HepG2 (cell line): ENCODE data around the gene NLRC5. TPM values are rescaled to one million over a fixed set of nuclear protein-coding genes. Genes with fewer than 3 reads are reported as not detected.
A peak's percentile ranks its signal among the peaks of the same experiment; 100 is the strongest.

Experiments used
- ATM ChIP-seq: fragments of 450-650 bp; IDR thresholded peaks from 2 replicates; pipeline ENCODE4 v1.7.1; 2017; ENCODE audit warnings: mild to moderate bottlenecking, borderline replicate concordance
- DNMT1 ChIP-seq: sonication (generic); formaldehyde crosslinking; IDR thresholded peaks from 2 replicates; pipeline ENCODE4 v1.5.1; 2020; ENCODE audit warnings: mild to moderate bottlenecking, missing genetic modification reagents
- GLI4 ChIP-seq: sonication (generic); formaldehyde crosslinking; IDR thresholded peaks from 2 replicates; pipeline ENCODE4 v1.5.1; 2020; ENCODE audit warnings: missing genetic modification reagents, mild to moderate bottlenecking, moderate library complexity, borderline replicate concordance
- HNRNPH1 ChIP-seq: fragments of 200-400 bp; formaldehyde crosslinking; optimal IDR thresholded peaks from 2 replicates; pipeline ENCODE3; 2017; ENCODE audit warnings: mild to moderate bottlenecking, low read depth, low read length
- MEIS2 ChIP-seq: sonication (generic); formaldehyde crosslinking; IDR thresholded peaks from 2 replicates; pipeline ENCODE4 v1.9.0; 2021; ENCODE audit warnings: mild to moderate bottlenecking, missing genetic modification reagents
- MTA3 ChIP-seq: sonication (generic); formaldehyde crosslinking; IDR thresholded peaks from 2 replicates; pipeline ENCODE4 v1.4.0; 2020; ENCODE audit warnings: missing genetic modification reagents
- NFATC3 ChIP-seq: sonication (generic); formaldehyde crosslinking; IDR thresholded peaks from 2 replicates; pipeline ENCODE4 v1.5.1; 2020; ENCODE audit warnings: mild to moderate bottlenecking, missing genetic modification reagents
- PAF1 ChIP-seq: IDR thresholded peaks from 2 replicates; pipeline ENCODE4 v1.6.1; 2016; ENCODE audit warnings: missing genetic modification reagents, missing compliant biosample characterization
- POLR2AphosphoS5 ChIP-seq: IDR thresholded peaks from 2 replicates; pipeline ENCODE4 v1.6.1; 2012; ENCODE audit warnings: low read depth, low read length
- PRMT3 ChIP-seq: sonication (generic); formaldehyde crosslinking; IDR thresholded peaks from 2 replicates; pipeline ENCODE4 v1.8.1; 2022; ENCODE audit warnings: low read depth, mild to moderate bottlenecking, moderate library complexity, missing genetic modification reagents, borderline replicate concordance
- PRPF4 ChIP-seq: fragments of 200-400 bp; formaldehyde crosslinking; IDR thresholded peaks from 2 replicates; pipeline ENCODE4 v1.6.1; 2016; ENCODE audit warnings: low read length, low read depth; ENCODE audit not compliant: poor library complexity, severe bottlenecking
- SATB2 ChIP-seq: sonication (generic); formaldehyde crosslinking; IDR thresholded peaks from 2 replicates; pipeline ENCODE4 v1.5.0; 2020; ENCODE audit warnings: missing genetic modification reagents
- SETDB1 ChIP-seq: sonication (generic); formaldehyde crosslinking; IDR thresholded peaks from 2 replicates; pipeline ENCODE4 v1.5.1; 2020; ENCODE audit warnings: missing genetic modification reagents, mild to moderate bottlenecking, borderline replicate concordance
- SKI ChIP-seq: fragments of 450-650 bp; IDR thresholded peaks from one replicate; pipeline ENCODE4 v1.6.1; 2018; ENCODE audit warnings: mild to moderate bottlenecking; ENCODE audit not compliant: partially characterized antibody
- TGIF2 ChIP-seq: IDR thresholded peaks from 2 replicates; pipeline ENCODE4 v1.6.1; 2016; ENCODE audit warnings: control low read depth, missing compliant biosample characterization
- YEATS2 ChIP-seq: sonication (generic); formaldehyde crosslinking; IDR thresholded peaks from 2 replicates; pipeline ENCODE4 v1.4.0; 2020; ENCODE audit warnings: missing genetic modification reagents, borderline replicate concordance
- ZBTB7B ChIP-seq: sonication (generic); formaldehyde crosslinking; IDR thresholded peaks from 2 replicates; pipeline ENCODE4 v1.4.0; 2020; ENCODE audit warnings: missing genetic modification reagents
- ZFP36L1 ChIP-seq: sonication (generic); formaldehyde crosslinking; IDR thresholded peaks from 2 replicates; pipeline ENCODE4 v1.8.0; 2022; ENCODE audit warnings: mild to moderate bottlenecking, missing genetic modification reagents, moderate library complexity
- ZNF274 ChIP-seq: sonication (generic); formaldehyde crosslinking; IDR thresholded peaks from 2 replicates; pipeline ENCODE4 v1.5.1; 2020; ENCODE audit warnings: mild to moderate bottlenecking, missing genetic modification reagents
- ZNF567 ChIP-seq: sonication (generic); formaldehyde crosslinking; IDR thresholded peaks from 2 replicates; pipeline ENCODE4 v1.8.1; 2023; ENCODE audit warnings: mild to moderate bottlenecking, missing genetic modification reagents, borderline replicate concordance
- ZNF619 ChIP-seq: sonication (generic); formaldehyde crosslinking; IDR thresholded peaks from 2 replicates; pipeline ENCODE4 v1.4.0; 2020; ENCODE audit warnings: mild to moderate bottlenecking, missing genetic modification reagents
- ZNF841 ChIP-seq: sonication (generic); formaldehyde crosslinking; IDR thresholded peaks from 2 replicates; pipeline ENCODE4 v1.8.1; 2023; ENCODE audit warnings: missing genetic modification reagents, borderline replicate concordance
- ZSCAN21 ChIP-seq: sonication (generic); formaldehyde crosslinking; IDR thresholded peaks from 2 replicates; pipeline ENCODE4 v1.8.0; 2022; ENCODE audit warnings: mild to moderate bottlenecking, missing genetic modification reagents, moderate library complexity, borderline replicate concordance
- polyA plus RNA-seq, 8 experiments: library from polyadenylated mRNA; depleted of rRNA in 3 of 8; stranded (reverse) in 7 of 8; unstranded in 1 of 8; fragments of >200 nt; fragmentation: Illumina TruSeq in 4 of 8; extraction: Trizol in 4 of 8; gene quantifications; 2 replicates each; pipeline versions ENCODE4 v1.2.1 to v1.2.3, GENCODE V29; 2011 to 2016; ENCODE audit warnings: low read depth in 4 of 8, missing spikeins in 1 of 8, mixed read lengths in 1 of 8; ENCODE audit not compliant: insufficient read depth in 1 of 8
- total RNA-seq, 5 experiments: library from RNA; depleted of rRNA; stranded (reverse); fragments of >200 nt; fragmentation: Illumina TruSeq; extraction: Trizol; gene quantifications; 2 replicates each; pipeline ENCODE4 v1.2.3, GENCODE V29; 2016; ENCODE audit warnings: low read depth in 1 of 5
- TF ChIP-seq, protein P1 (sequence below): sonication (generic); formaldehyde crosslinking; IDR thresholded peaks from 2 replicates; pipeline ENCODE4 v1.4.0; 2020; ENCODE audit warnings: missing genetic modification reagents, borderline replicate concordance
- TF ChIP-seq, protein P2 (sequence below): sonication (generic); formaldehyde crosslinking; IDR thresholded peaks from 2 replicates; pipeline ENCODE4 v1.5.0; 2020; ENCODE audit warnings: mild to moderate bottlenecking, missing genetic modification reagents
- TF ChIP-seq, protein P3 (sequence below): sonication (generic); formaldehyde crosslinking; conservative IDR thresholded peaks from 2 replicates; pipeline ENCODE4 v1.8.0; 2022; ENCODE audit warnings: mild to moderate bottlenecking, moderate library complexity, missing genetic modification reagents

The NLRC5 gene
- total and polyA plus RNA-seq, 2 of the 13 experiments (the other 11 are each of a cell fraction or from before 2014, with no cell fraction given) = 6.3 to 12.7 TPM

DNA sequence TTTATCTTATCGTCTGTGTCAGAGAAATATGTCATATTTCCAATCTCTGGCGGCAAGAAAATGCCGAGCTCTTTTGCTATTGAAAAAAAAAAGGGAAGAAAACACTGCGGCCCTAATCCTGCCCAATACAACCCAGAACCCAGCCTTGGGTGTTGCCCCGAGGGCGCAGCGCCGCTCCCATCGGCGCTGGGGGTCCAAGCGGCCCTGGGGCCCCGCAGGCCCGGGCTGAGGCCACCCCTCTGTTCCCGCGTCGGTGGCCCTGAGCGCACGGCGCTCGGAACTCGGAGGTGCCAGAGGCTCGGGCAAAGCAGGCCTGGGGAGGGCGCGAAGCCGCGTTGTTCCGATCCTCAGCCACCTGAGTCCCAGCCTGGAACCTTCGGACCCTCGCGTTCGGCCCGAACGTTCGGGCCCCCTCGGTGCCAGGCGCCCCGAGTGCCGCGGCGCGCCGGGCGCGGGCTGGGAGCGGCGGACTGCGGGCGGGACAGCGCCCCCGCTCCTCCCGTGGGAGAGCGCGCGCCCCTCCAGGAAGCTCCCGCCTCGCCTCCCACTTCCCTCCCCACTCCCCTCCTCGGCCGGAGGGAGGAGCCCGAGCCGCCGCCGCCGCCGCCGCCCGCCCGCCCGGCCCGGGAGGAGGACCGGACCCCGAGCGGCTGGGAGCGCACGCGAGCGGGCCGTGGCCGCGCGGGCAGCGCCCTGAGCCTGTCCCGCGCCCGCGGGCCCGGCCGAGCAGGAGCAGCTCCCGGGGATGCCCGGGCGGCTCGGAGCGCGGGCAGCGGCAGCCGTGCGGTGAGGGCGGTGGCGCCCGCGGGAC is 102.8 kb downstream of the NLRC5 start, which contains the start of gene CPNE2 (continued):
- TF ChIP-seq, protein P1, sequence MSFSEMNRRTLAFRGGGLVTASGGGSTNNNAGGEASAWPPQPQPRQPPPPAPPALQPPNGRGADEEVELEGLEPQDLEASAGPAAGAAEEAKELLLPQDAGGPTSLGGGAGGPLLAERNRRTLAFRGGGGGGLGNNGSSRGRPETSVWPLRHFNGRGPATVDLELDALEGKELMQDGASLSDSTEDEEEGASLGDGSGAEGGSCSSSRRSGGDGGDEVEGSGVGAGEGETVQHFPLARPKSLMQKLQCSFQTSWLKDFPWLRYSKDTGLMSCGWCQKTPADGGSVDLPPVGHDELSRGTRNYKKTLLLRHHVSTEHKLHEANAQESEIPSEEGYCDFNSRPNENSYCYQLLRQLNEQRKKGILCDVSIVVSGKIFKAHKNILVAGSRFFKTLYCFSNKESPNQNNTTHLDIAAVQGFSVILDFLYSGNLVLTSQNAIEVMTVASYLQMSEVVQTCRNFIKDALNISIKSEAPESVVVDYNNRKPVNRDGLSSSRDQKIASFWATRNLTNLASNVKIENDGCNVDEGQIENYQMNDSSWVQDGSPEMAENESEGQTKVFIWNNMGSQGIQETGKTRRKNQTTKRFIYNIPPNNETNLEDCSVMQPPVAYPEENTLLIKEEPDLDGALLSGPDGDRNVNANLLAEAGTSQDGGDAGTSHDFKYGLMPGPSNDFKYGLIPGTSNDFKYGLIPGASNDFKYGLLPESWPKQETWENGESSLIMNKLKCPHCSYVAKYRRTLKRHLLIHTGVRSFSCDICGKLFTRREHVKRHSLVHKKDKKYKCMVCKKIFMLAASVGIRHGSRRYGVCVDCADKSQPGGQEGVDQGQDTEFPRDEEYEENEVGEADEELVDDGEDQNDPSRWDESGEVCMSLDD (CRISPR knock-in tag) = no peak
- TF ChIP-seq ATM (no peak), ZNF274 (CRISPR knock-in tag) (no peak), ZBTB7B (CRISPR knock-in tag) (no peak; the same call in 1 of the 2 replicates), ZSCAN21 (CRISPR knock-in tag) (peak; percentile 20; the same call in 1 of the 2 replicates), YEATS2 (CRISPR knock-in tag) (no peak), SETDB1 (no peak), ZNF619 (CRISPR knock-in tag) (no peak), DNMT1 (no peak), SKI (no peak), ZFP36L1 (CRISPR knock-in tag) (no peak), PAF1 (CRISPR knock-in tag) (no peak), NFATC3 (CRISPR knock-in tag) (no peak), GLI4 (CRISPR knock-in tag) (no peak), MEIS2 (CRISPR knock-in tag) (no peak), HNRNPH1 (no peak), POLR2AphosphoS5 (no peak), PRPF4 (no peak), PRMT3 (CRISPR knock-in tag) (no peak), ZNF567 (CRISPR knock-in tag) (no peak), ZNF841 (CRISPR knock-in tag) (no peak), SATB2 (CRISPR knock-in tag) (no peak), MTA3 (CRISPR knock-in tag) (no peak), TGIF2 (CRISPR knock-in tag) (no peak)
- TF ChIP-seq, protein P2, sequence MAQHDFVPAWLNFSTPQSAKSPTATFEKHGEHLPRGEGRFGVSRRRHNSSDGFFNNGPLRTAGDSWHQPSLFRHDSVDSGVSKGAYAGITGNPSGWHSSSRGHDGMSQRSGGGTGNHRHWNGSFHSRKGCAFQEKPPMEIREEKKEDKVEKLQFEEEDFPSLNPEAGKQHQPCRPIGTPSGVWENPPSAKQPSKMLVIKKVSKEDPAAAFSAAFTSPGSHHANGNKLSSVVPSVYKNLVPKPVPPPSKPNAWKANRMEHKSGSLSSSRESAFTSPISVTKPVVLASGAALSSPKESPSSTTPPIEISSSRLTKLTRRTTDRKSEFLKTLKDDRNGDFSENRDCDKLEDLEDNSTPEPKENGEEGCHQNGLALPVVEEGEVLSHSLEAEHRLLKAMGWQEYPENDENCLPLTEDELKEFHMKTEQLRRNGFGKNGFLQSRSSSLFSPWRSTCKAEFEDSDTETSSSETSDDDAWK = no peak
- TF ChIP-seq, protein P3, sequence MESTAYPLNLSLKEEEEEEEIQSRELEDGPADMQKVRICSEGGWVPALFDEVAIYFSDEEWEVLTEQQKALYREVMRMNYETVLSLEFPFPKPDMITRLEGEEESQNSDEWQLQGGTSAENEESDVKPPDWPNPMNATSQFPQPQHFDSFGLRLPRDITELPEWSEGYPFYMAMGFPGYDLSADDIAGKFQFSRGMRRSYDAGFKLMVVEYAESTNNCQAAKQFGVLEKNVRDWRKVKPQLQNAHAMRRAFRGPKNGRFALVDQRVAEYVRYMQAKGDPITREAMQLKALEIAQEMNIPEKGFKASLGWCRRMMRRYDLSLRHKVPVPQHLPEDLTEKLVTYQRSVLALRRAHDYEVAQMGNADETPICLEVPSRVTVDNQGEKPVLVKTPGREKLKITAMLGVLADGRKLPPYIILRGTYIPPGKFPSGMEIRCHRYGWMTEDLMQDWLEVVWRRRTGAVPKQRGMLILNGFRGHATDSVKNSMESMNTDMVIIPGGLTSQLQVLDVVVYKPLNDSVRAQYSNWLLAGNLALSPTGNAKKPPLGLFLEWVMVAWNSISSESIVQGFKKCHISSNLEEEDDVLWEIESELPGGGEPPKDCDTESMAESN (CRISPR knock-in tag) = no peak
